Caco-2 (cell line): ENCODE data around the gene UBXN10. TPM values are rescaled to one million over a fixed set of nuclear protein-coding genes. Genes with fewer than 3 reads are reported as not detected.
A peak's percentile ranks its signal among the peaks of the same experiment; 100 is the strongest.

Experiments
- BruUV-seq: library from RNA; stranded (reverse); fragments of 400-500 nt; replicated peaks from 2 replicates; lab custom pipeline; 2021; lab: Mats Ljungman, UMichigan
- CTCF ChIA-PET: fragments of 300-600 bp; sonication (Branson Sonifier 250); formaldehyde crosslinking; loops from one replicate; lab custom pipeline; 2022; ENCODE audit warnings: antibody characterized with exemption; lab: Charles Lee
- POLR2A ChIA-PET: fragments of 300-600 bp; sonication (Branson Sonifier 250); formaldehyde crosslinking; loops from one replicate; lab custom pipeline; 2022; ENCODE audit warnings: antibody characterized with exemption; lab: Charles Lee
- DNase-seq, 2 experiments: peaks; one replicate each; pipeline versions ENCODE4 v3.0.0 to v3.0.0-alpha.2; 2020 to 2022
- H3K27me3 ChIP-seq: replicated peaks from 2 replicates; pipeline ENCODE4 v1.6.0; 2011; ENCODE audit warnings: low read length; ENCODE audit not compliant: control insufficient read depth, insufficient read depth
- H3K36me3 ChIP-seq: 2 replicates; pipeline ENCODE4 v1.5.1; 2011; ENCODE audit warnings: low read length; ENCODE audit not compliant: control insufficient read depth, insufficient read depth
- H3K4me1 ChIP-seq: fragments of 250-450 bp; sonication (Bioruptor Pico); 2 replicates; pipeline ENCODE4 v1.5.1; 2020; ENCODE audit warnings: mild to moderate bottlenecking
- H3K4me3 ChIP-seq: 2 replicates; pipeline ENCODE4 v1.5.1; 2011; ENCODE audit warnings: low read depth, mild to moderate bottlenecking, control low read depth, low read length
- H3K9me3 ChIP-seq: fragments of 250-450 bp; sonication (Bioruptor Pico); 2 replicates; pipeline ENCODE4 v1.5.1; 2020; ENCODE audit warnings: mild to moderate bottlenecking, moderate library complexity
- H3K27ac Mint-ChIP-seq: one replicate; pipeline ENCODE4 v1.8.0; 2022; ENCODE audit warnings: mixed read lengths; ENCODE audit not compliant: unreplicated experiment
- H3K27me3 Mint-ChIP-seq: one replicate; pipeline ENCODE4 v1.8.0; 2022; ENCODE audit warnings: mixed read lengths; ENCODE audit not compliant: insufficient read depth, unreplicated experiment
- H3K36me3 Mint-ChIP-seq: one replicate; pipeline ENCODE4 v1.8.0; 2022; ENCODE audit warnings: mild to moderate bottlenecking, mixed read lengths; ENCODE audit not compliant: insufficient read depth, unreplicated experiment
- H3K4me1 Mint-ChIP-seq: one replicate; pipeline ENCODE4 v1.8.0; 2022; ENCODE audit warnings: low read depth, mixed read lengths; ENCODE audit not compliant: unreplicated experiment
- H3K4me3 Mint-ChIP-seq: one replicate; pipeline ENCODE4 v1.8.0; 2022; ENCODE audit warnings: mild to moderate bottlenecking, moderate library complexity, mixed read lengths; ENCODE audit not compliant: unreplicated experiment
- H3K9me3 Mint-ChIP-seq: one replicate; pipeline ENCODE4 v1.8.0; 2022; ENCODE audit warnings: mixed read lengths; ENCODE audit not compliant: unreplicated experiment
- intact Hi-C: fragments of 100-400 bp; cut with micrococcal nuclease; formaldehyde crosslinking; loops from one replicate; pipeline ENCODE4 v1.10.0; 2022; ENCODE audit not compliant: unreplicated experiment
- total RNA-seq: library from RNA; stranded (reverse); gene quantifications from 2 replicates; pipeline ENCODE4 v1.2.3, GENCODE V29; 2022
- TF ChIP-seq, protein P1 (sequence below), 2 experiments: fragments of 200-600 bp in 1 of 2; IDR thresholded peaks; 1 replicate in 1 of 2; 2 replicates in 1 of 2; pipeline versions ENCODE4 v1.5.1 to v1.8.0; 2011 to 2022; ENCODE audit warnings: antibody characterized with exemption in 1 of 2, control low read depth in 1 of 2, inconsistent platforms in 1 of 2, low read depth in 1 of 2, low read length in 1 of 2, mild to moderate bottlenecking in 1 of 2, moderate library complexity in 1 of 2; ENCODE audit not compliant: insufficient read depth in 1 of 2, severe bottlenecking in 1 of 2, unreplicated experiment in 1 of 2

The UBXN10 gene
- total RNA-seq, 1 experiment from 2014 or later, result 0.07 TPM

GRCh38 chr1:20152599-20152930, 33.3 kb upstream of the UBXN10 start:
- Histone ChIP-seq H3K4me1 (no peaks in the 10 kb centered on the region), H3K4me3 (no peak overlapping the region), H3K9me3 (no peaks in the 10 kb centered on the region), H3K36me3 (no peaks in the 10 kb centered on the region), H3K27me3 (no peaks in the 10 kb centered on the region)
- intact Hi-C loops, result loop anchor here (1.0 kb wide), 3 partner anchors 51 to 234 kb away; no protein-coding TSS in a partner anchor
- POLR2A ChIA-PET, result no interaction called here
- TF ChIP-seq, protein P1, sequence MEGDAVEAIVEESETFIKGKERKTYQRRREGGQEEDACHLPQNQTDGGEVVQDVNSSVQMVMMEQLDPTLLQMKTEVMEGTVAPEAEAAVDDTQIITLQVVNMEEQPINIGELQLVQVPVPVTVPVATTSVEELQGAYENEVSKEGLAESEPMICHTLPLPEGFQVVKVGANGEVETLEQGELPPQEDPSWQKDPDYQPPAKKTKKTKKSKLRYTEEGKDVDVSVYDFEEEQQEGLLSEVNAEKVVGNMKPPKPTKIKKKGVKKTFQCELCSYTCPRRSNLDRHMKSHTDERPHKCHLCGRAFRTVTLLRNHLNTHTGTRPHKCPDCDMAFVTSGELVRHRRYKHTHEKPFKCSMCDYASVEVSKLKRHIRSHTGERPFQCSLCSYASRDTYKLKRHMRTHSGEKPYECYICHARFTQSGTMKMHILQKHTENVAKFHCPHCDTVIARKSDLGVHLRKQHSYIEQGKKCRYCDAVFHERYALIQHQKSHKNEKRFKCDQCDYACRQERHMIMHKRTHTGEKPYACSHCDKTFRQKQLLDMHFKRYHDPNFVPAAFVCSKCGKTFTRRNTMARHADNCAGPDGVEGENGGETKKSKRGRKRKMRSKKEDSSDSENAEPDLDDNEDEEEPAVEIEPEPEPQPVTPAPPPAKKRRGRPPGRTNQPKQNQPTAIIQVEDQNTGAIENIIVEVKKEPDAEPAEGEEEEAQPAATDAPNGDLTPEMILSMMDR (IDR thresholded peaks at IDR 0.05; ENCODE audit: insufficient read depth in 1 of 2, low read depth in 1 of 2, low read length in 1 of 2, severe bottlenecking in 1 of 2, unreplicated experiment in 1 of 2), result no peak
- CTCF ChIA-PET, result interaction anchor here (1.2 to 1.4 kb wide), 2 partner anchors 178 kb away, joined by 3 to 19 read pairs; no protein-coding TSS in a partner anchor
- Mint-ChIP-seq H3K4me3 (peak overlapping the region; percentile 47), H3K27me3 (no peaks in the 10 kb centered on the region), H3K27ac (peak overlapping the region; percentile 35), H3K9me3 (no peaks in the 10 kb centered on the region), H3K4me1 (no peaks in the 10 kb centered on the region), H3K36me3 (no peaks in the 10 kb centered on the region)
- DNase-seq, result no peak
- BruUV-seq, result no TSS peak

- intact Hi-C loops, result loop anchor here (1.0 kb wide), 3 partner anchors 52 to 235 kb away; no protein-coding TSS in a partner anchor
- Histone ChIP-seq H3K4me1 (no peaks in the 10 kb centered on the region), H3K4me3 (no peak overlapping the region), H3K9me3 (no peaks in the 10 kb centered on the region), H3K27me3 (no peaks in the 10 kb centered on the region), H3K36me3 (no peaks in the 10 kb centered on the region)
- no peak overlapping the region for H3K4me3 Mint-ChIP-seq
- CTCF ChIA-PET, result interaction anchor here (0.7 to 1.2 kb wide), 2 partner anchors 178 to 233 kb away, joined by 3 read pairs; no protein-coding TSS in a partner anchor
- H3K36me3 Mint-ChIP-seq, result no peaks in the 10 kb centered on the region
- no peak overlapping the region for H3K27ac Mint-ChIP-seq
- no peaks in the 10 kb centered on the region for H3K4me1 Mint-ChIP-seq
- BruUV-seq, result no TSS peak
- POLR2A ChIA-PET, result no interaction called here
- TF ChIP-seq, protein P1 (IDR thresholded peaks at IDR 0.05; ENCODE audit: insufficient read depth in 1 of 2, low read depth in 1 of 2, low read length in 1 of 2, severe bottlenecking in 1 of 2, unreplicated experiment in 1 of 2), result no peak
- H3K27me3 Mint-ChIP-seq, result no peaks in the 10 kb centered on the region
- no peak for DNase-seq
- H3K9me3 Mint-ChIP-seq, result no peaks in the 10 kb centered on the region
These were observed 32.9 kb upstream of the UBXN10 start for GRCh38 chr1:20153000-20153418.

- BruUV-seq, result no TSS peak
- H3K4me3 Mint-ChIP-seq, result no peak overlapping the region
- no peak overlapping the region for H3K27ac Mint-ChIP-seq
These were observed 31.5 kb upstream of the UBXN10 start for GRCh38 chr1:20154301-20154831.

More at GRCh38 chr1:20154301-20154831, 31.5 kb upstream of the UBXN10 start:
- ChIA-PET POLR2A (no interaction called here), CTCF (no interaction called here)
- Histone ChIP-seq H3K36me3 (no peaks in the 10 kb centered on the region), H3K27me3 (no peaks in the 10 kb centered on the region), H3K4me3 (no peak overlapping the region), H3K9me3 (no peaks in the 10 kb centered on the region), H3K4me1 (no peaks in the 10 kb centered on the region)
- Mint-ChIP-seq H3K4me1 (no peaks in the 10 kb centered on the region), H3K27me3 (no peaks in the 10 kb centered on the region), H3K9me3 (no peaks in the 10 kb centered on the region), H3K36me3 (no peaks in the 10 kb centered on the region)
- DNase-seq, result no peak
- TF ChIP-seq, protein P1 (IDR thresholded peaks at IDR 0.05; ENCODE audit: insufficient read depth in 1 of 2, low read depth in 1 of 2, low read length in 1 of 2, severe bottlenecking in 1 of 2, unreplicated experiment in 1 of 2), result no peak
- intact Hi-C loops, result no loop called here
